Measurements from ENCODE around the gene DNAJC5G.
"Not testable (repeated sequence)": the region's sequence is repeated elsewhere in the genome, so short reads cannot be mapped to it uniquely, and the experiment has no call there.

Gene DNAJC5G

DNA sequence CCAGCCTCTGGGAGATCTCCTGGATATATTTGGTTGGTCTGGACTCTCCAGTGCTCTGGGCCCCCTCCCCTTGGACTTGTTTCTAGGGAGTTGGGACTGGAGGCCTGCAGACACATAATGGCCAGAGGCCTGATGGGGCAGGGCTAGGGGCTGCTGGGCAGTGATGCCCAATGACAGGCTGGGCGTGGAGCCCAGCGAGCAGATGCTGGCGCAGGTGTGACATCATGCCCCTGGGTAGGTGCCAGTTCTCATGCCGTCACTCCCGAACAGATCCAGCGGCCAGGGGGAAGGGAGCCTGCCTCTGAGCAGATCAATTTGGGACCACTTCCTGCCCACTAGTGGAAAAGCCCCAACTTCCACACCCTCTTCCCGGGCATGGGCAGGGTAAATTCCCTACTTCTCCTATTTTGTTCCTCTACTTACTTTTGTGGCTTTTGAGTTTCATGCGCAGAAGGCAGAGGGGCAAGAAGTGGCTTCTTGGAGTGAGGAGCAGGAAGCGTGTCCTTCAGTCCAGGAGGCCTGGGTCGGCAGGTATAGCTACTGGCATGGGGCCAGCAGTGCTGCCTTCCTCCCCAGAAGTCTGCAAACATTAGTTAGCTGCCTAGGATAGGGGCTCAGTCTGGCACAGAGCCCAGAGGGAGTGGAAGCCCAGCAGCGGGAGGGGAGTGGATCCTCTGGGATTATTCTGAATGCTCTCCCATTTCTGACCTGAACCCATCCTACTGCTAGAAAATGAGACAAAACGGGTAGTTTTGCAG lies 41.6 kb downstream of the DNAJC5G start:
- Histone ChIP-seq H3K9ac (peak overlapping the region in 2 of 11 experiments; percentile 16 to 28; a peak in 1 of 22 replicates), H3K27ac (no peak overlapping the region), H3K4me3 (no peak overlapping the region), H4K20me1 (peaks cover 0 to 63% (median 20%) of the 10 kb centered on the region in 11 experiments; a peak in 13 of 22 replicates), H3K9me3 (replicated peaks in 1 of 11) (no peaks in the 10 kb centered on the region), H3K4me1 (peaks cover 13 to 32% (median 14%) of the 10 kb centered on the region in 10 experiments), H3K27me3 (no peaks in the 10 kb centered on the region), H3K4me2 (peak overlapping the region in 2 of 11 experiments; percentile 58 to 59; a peak in 5 of 22 replicates), H3K36me3 (peaks cover 20 to 79% (median 42%) of the 10 kb centered on the region in 11 experiments)
- TF ChIP-seq Cebpa-rat (IDR thresholded peaks at IDR 0.05): no peak

DNA sequence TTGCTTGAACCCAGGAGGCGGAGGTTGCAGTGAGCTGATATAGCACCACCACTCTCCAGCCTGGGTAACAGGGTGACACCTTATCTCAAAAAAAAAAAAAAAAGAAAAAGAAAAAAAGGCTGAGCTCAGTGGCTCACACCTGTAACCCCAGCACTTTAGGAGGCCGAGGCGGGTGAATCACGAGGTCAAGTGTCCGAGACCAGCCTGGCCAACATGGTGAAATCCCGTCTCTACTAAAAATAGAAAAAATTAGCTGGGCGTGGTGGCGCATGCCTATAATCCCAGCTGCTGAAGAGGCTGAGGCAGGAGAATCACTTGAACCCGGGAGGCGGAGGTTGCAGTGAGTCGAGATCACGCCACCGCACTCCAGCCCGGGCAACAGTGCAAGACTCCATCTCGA lies 44.6 kb downstream of the DNAJC5G start:
- H3K4me3 ChIP-seq; H3K27ac ChIP-seq; H3K4me2 ChIP-seq; H3K9me3 ChIP-seq (replicated peaks in 1 of 11); H3K27me3 ChIP-seq; H3K9ac ChIP-seq: not testable (repeated sequence)
- Histone ChIP-seq H3K4me1 (peaks cover 29 to 47% (median 36%) of the 10 kb centered on the region in 10 experiments), H4K20me1 (peaks cover 0 to 43% (median 12%) of the 10 kb centered on the region in 11 experiments; a peak in 12 of 22 replicates), H3K36me3 (peaks cover 13 to 58% (median 30%) of the 10 kb centered on the region in 11 experiments; a peak in 18 of 22 replicates)

DNA sequence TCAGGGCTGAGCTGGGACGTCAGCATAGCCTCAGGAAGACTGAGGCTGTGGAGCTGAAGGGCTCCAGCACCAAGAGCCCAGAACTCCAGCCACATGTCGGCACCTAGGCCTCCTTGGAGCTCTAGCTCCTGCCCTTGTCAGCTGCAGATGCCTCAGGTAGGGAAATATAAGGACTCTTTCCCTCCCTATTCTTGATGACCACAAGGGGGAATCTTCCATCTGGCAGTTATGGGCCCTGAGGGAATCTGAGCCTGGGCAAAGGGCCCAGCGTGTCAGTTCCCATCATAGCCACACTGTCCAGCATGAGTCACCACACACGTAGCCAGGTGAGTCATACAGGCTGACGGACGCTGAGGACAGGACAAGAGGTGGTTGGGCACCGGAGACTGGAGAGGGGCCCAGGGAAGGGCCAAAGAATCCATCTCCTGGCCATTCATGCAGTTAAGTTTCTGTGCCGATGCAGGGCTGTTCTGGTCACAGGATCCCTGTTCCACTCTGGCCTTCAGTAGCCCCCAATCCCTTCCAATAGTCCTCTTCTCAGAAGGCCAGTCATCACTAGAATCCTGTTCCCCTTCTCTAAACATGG lies 45.8 kb downstream of the DNAJC5G start:
- Histone ChIP-seq H3K27me3 (no peaks in the 10 kb centered on the region), H3K4me2 (peak overlapping the region; percentile 88 to 100 (median 98); a peak in 21 of 22 replicates), H3K9ac (peak overlapping the region in 5 of 11 experiments; percentile 9 to 98 (median 93); a peak in 5 of 22 replicates), H3K27ac (no peak overlapping the region), H3K9me3 (replicated peaks in 1 of 11) (no peaks in the 10 kb centered on the region), H3K36me3 (peaks cover 17 to 58% (median 27%) of the 10 kb centered on the region in 11 experiments), H4K20me1 (peaks cover 0 to 35% (median 11%) of the 10 kb centered on the region in 11 experiments; a peak in 10 of 22 replicates), H3K4me1 (peaks cover 29 to 53% (median 42%) of the 10 kb centered on the region in 10 experiments), H3K4me3 (no peak overlapping the region)
- TF ChIP-seq Cebpa-rat (IDR thresholded peaks at IDR 0.05): no peak

DNA sequence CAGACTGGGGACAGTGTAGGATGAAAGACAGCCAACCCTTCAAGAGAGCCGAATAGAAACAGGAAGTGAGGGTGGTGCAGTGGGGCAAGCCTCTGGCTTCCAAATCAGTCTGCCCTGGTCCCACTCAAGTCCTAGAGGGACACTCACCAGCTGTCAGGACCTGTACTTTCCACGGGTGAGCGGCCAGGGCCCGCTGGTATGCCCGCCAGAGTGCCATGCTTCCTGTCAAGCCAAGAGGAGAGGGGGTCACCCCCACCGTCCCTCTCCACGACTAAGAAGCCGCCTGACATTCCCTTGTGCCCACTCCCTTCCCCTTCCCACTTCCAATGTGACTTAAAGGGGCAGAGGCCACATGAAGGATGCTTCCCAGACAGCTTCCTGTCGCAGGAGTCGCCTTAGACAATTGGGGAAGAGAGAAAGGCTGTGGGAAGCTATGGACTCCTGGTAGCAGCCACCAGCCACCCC lies 47.1 kb downstream of the DNAJC5G start:
- peak overlapping the region; percentile 72 to 94 (median 86) for H3K4me3 ChIP-seq
- H3K4me1 ChIP-seq: peaks cover 29 to 51% (median 42%) of the 10 kb centered on the region in 10 experiments
- H3K4me2 ChIP-seq: peak overlapping the region; percentile 88 to 100 (median 98)
- no peaks in the 10 kb centered on the region for H3K27me3 ChIP-seq
- TF ChIP-seq Cebpa-rat (IDR thresholded peaks at IDR 0.05): no peak
- H3K27ac ChIP-seq: peak overlapping the region; percentile 89 to 99 (median 95)
- H4K20me1 ChIP-seq: peaks cover 0 to 22% (median 0%) of the 10 kb centered on the region in 11 experiments; a peak in 7 of 22 replicates
- peaks cover 18 to 58% (median 27%) of the 10 kb centered on the region in 11 experiments for H3K36me3 ChIP-seq
- H3K9ac ChIP-seq: peak overlapping the region; percentile 88 to 98 (median 94)
- H3K9me3 ChIP-seq (replicated peaks in 1 of 11): no peaks in the 10 kb centered on the region

- peaks cover 29 to 50% (median 42%) of the 10 kb centered on the region in 10 experiments for H3K4me1 ChIP-seq
- peaks cover 0 to 17% (median 0%) of the 10 kb centered on the region in 11 experiments; a peak in 2 of 22 replicates for H4K20me1 ChIP-seq
- H3K4me2 ChIP-seq: peak within 1 kb of the TSS; percentile 88 to 100 (median 98)
- H3K27ac ChIP-seq: peak within 1 kb of the TSS; percentile 89 to 99 (median 95)
- H3K27me3 ChIP-seq: no peaks in the 10 kb centered on the region
- H3K4me3 ChIP-seq: peak within 1 kb of the TSS; percentile 72 to 94 (median 86)
- no peak for TF ChIP-seq Cebpa-rat (IDR thresholded peaks at IDR 0.05)
- H3K9ac ChIP-seq: peak within 1 kb of the TSS; percentile 88 to 98 (median 94)
- H3K9me3 ChIP-seq (replicated peaks in 1 of 11): no peaks in the 10 kb centered on the region
- peaks cover 22 to 58% (median 32%) of the 10 kb centered on the region in 11 experiments for H3K36me3 ChIP-seq
Measured at GRCh38 chr2:27322766-27323595, 47.7 kb downstream of the DNAJC5G start, which contains the start of gene MPV17. TSS of gene MPV17 (minus strand) at chr2:27323097. CDS start at chr2:27322517, 580 bp downstream.

- peaks cover 29 to 59% (median 38%) of the 10 kb centered on the region in 11 experiments for H3K36me3 ChIP-seq
- H3K9me3 ChIP-seq (replicated peaks in 1 of 11): no peaks in the 10 kb centered on the region
- peak overlapping the region; percentile 89 to 99 (median 95) for H3K27ac ChIP-seq
- peak overlapping the region; percentile 88 to 100 (median 98) for H3K4me2 ChIP-seq
- H3K4me1 ChIP-seq: peaks cover 28 to 50% (median 42%) of the 10 kb centered on the region in 10 experiments
- no peaks in the 10 kb centered on the region for H3K27me3 ChIP-seq
- H3K9ac ChIP-seq: peak overlapping the region; percentile 88 to 98 (median 94)
- peak overlapping the region; percentile 72 to 94 (median 86) for H3K4me3 ChIP-seq
- peaks cover 0 to 13% (median 0%) of the 10 kb centered on the region in 11 experiments; a peak in 2 of 22 replicates for H4K20me1 ChIP-seq
- TF ChIP-seq Cebpa-rat (IDR thresholded peaks at IDR 0.05): no peak
Measured at GRCh38 chr2:27323596-27324285, 48.5 kb downstream of the DNAJC5G start.

DNA sequence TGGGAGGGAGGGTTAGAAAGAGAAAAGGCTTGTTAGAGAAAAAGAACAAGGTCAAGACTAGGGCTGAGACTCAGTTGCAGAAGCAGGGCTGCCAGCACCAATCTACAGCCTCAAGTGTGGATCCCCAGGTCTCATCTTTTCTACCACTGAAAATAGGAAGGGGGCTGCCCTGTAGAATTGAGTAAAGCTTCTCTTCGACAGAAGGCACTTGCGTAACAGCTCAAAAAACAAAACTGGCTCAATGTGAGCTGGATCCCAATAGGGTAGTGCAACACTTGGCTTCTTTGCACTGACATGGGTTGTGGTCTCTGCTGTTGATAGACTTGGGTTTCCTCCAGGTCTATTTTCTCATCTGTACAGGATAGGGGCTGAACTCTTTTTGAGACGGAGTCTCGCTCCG lies 49.5 kb downstream of the DNAJC5G start:
- H3K4me3 ChIP-seq: no peak overlapping the region
- H3K27ac ChIP-seq: peak overlapping the region in 5 of 11 experiments; percentile 89 to 99 (median 96); a peak in 4 of 22 replicates
- peaks cover 39 to 64% (median 45%) of the 10 kb centered on the region in 11 experiments for H3K36me3 ChIP-seq
- peak overlapping the region in 9 of 11 experiments; percentile 88 to 100 (median 98); a peak in 12 of 22 replicates for H3K4me2 ChIP-seq
- no peaks in the 10 kb centered on the region for H3K9me3 ChIP-seq (replicated peaks in 1 of 11)
- peak in 6 of 11 experiments; percentile 10 to 60 (median 55); a peak in 6 of 22 replicates for TF ChIP-seq Cebpa-rat (IDR thresholded peaks at IDR 0.05)
- H3K4me1 ChIP-seq: peaks cover 28 to 50% (median 42%) of the 10 kb centered on the region in 10 experiments
- H3K27me3 ChIP-seq: no peaks in the 10 kb centered on the region
- H3K9ac ChIP-seq: peak overlapping the region in 1 of 11 experiments; percentile 24; a peak in 3 of 22 replicates
- 0 out of 22 replicates have a peak, but pooled peaks cover 0 to 7% (median 0%) of the 10 kb centered on the region in 11 experiments for H4K20me1 ChIP-seq

Data from BLaER1 treated with 17β-estradiol and CSF1 and Interleukin-3, amounts not matched to agents 10 nM and 100 nM (cell line).